ENCODE measurements around the gene MAU2. TPM values are rescaled to one million over a fixed set of nuclear protein-coding genes. Genes with fewer than 3 reads are reported as not detected.

The MAU2 gene
- total and polyA plus RNA-seq, 2 experiments from 2014 or later, result 18.9 to 62.2 TPM

DNA sequence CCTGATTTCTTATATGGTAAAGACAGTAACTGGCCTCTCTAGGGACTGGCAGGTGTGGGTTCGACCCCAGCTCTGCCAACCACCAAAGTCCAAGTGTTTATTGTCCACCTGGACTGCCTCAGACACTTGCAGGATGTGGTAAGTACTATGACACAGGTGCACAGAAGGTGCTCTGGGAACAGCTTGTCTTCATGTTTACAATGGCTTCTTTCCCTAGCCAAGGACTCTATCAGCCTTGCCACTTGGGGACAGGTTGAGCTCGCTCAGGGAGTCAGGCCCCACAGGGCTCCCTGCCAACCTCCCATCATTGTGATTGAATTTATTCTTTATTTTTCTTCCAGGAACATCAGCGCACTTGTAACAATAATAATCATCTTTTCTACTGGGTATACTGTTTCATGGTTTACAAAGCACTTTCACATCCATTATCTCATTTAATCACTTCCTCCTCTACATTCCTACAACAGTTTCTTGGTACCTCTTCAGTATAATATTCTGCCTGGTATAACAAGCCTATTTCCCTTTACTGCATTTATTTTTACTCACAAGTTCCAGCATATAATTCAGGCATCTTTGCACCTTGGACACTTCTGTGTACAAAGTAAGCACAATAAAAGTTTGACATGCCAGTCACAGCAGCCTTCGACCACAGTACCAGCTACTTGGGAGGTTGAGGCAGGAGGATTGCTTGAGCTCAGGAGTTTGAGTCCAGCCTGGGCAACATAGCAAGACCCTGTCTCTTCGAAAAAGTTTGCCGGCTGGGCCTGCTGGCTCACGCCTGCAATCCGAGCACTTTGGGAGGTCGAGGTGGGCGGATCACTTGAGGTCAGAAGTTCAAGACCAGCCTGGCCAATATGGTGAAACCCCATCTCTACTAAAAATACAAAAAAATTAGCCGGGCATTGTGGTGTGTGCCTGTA is 60.6 kb downstream of the MAU2 start:
- Mint-ChIP-seq H3K27me3 (ENCODE audit: insufficient read depth, low read depth, poor library complexity) (peaks cover 30% of the 10 kb centered on the region), H3K36me3 (ENCODE audit: low read depth) (no peaks in the 10 kb centered on the region), H3K27ac (no peak overlapping the region), H3K9me3 (peaks cover 16% of the 10 kb centered on the region; the same call in 2 of the 3 replicates), H3K4me3 (no peak overlapping the region), H3K4me1 (peaks cover 17% of the 10 kb centered on the region)
- H3K4me3 ChIP-seq, result no peak overlapping the region
- no peak overlapping the region for H2AFZ ChIP-seq
- peaks cover 12% of the 10 kb centered on the region; the same call in 1 of the 2 replicates for H3K4me1 ChIP-seq (ENCODE audit: insufficient read depth)
- DNase-seq (ENCODE audit: low spot score), result no peak
- TF ChIP-seq, protein P1, sequence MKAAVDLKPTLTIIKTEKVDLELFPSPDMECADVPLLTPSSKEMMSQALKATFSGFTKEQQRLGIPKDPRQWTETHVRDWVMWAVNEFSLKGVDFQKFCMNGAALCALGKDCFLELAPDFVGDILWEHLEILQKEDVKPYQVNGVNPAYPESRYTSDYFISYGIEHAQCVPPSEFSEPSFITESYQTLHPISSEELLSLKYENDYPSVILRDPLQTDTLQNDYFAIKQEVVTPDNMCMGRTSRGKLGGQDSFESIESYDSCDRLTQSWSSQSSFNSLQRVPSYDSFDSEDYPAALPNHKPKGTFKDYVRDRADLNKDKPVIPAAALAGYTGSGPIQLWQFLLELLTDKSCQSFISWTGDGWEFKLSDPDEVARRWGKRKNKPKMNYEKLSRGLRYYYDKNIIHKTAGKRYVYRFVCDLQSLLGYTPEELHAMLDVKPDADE (IDR thresholded peaks at IDR 0.05), result no peak
- TF ChIP-seq, protein P2, sequence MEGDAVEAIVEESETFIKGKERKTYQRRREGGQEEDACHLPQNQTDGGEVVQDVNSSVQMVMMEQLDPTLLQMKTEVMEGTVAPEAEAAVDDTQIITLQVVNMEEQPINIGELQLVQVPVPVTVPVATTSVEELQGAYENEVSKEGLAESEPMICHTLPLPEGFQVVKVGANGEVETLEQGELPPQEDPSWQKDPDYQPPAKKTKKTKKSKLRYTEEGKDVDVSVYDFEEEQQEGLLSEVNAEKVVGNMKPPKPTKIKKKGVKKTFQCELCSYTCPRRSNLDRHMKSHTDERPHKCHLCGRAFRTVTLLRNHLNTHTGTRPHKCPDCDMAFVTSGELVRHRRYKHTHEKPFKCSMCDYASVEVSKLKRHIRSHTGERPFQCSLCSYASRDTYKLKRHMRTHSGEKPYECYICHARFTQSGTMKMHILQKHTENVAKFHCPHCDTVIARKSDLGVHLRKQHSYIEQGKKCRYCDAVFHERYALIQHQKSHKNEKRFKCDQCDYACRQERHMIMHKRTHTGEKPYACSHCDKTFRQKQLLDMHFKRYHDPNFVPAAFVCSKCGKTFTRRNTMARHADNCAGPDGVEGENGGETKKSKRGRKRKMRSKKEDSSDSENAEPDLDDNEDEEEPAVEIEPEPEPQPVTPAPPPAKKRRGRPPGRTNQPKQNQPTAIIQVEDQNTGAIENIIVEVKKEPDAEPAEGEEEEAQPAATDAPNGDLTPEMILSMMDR (conservative IDR thresholded peaks at IDR 0.05; ENCODE audit: low read depth in 2 of 2), result no peak
- ATAC-seq, result no peak
- H3F3A ChIP-seq (replicated peaks; ENCODE audit: low read depth), result peaks cover 2% of the 10 kb centered on the region; the same call in 1 of the 2 replicates
- H3K27ac ChIP-seq (ENCODE audit: low read depth), result no peak overlapping the region
- H3K27me3 ChIP-seq (ENCODE audit: insufficient read depth), result peaks cover 9% of the 10 kb centered on the region; the same call in 1 of the 2 replicates
- H3K79me2 ChIP-seq (replicated peaks; ENCODE audit: insufficient read depth), result peaks cover 8% of the 10 kb centered on the region
- H3K36me3 ChIP-seq (ENCODE audit: insufficient read depth), result no peaks in the 10 kb centered on the region
- H3K9me2 ChIP-seq (ENCODE audit: insufficient read depth), result 0 out of 2 replicates have a peak, but pooled peaks cover 7% of the 10 kb centered on the region
- H3K4me2 ChIP-seq, result no peak overlapping the region
- no peaks in the 10 kb centered on the region for H4K20me1 ChIP-seq (replicated peaks; ENCODE audit: insufficient read depth)

DNA sequence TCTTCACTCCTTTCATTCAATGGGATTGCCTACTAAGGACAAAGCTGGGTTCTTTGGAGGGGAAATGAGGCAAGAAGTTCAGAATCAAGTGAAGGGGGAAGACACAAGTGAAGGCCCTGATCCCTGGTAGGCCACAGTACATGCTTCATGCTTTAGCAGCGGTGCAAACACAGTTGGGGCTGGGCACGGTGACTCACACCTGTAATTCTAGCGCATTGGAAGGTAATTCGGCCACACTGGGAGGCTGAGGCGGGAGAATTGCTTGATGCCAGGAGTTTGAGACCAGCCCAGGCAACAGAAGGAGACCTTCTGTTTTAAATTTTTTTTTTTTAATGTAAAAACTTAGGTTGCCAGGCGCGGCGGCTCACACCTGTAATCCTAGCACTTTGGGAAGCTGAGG is 61.5 kb downstream of the MAU2 start:
- Mint-ChIP-seq H3K4me3 (no peak overlapping the region; the same call in 2 of the 3 replicates), H3K27ac (0 out of 2 replicates have a peak overlapping the region, but pooled peaks have one; percentile 53)

DNA sequence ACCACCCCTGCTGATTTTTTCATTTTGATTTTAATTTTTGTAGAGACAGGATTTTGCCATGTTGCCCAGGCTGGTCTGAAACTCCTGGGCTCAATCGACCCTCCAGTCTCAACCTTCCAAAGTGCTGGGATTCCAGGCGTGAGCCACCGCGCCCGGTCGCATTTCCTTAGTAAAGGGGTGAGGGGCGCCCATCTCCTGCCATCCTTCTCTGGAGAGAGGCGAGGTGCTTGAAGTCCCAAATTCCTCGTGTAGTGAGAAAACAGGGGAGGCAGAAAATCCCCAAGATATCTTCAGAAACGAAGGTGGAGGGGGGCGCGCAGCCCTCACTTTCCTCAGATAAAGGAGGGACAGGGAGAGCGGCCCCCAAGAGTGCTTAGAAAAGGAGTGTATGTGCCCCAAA is 63.9 kb downstream of the MAU2 start:
- Histone ChIP-seq H3K27me3 (ENCODE audit: insufficient read depth) (peaks cover 9% of the 10 kb centered on the region; the same call in 1 of the 2 replicates), H3K4me3 (peak overlapping the region; percentile 74), H4K20me1 (replicated peaks; ENCODE audit: insufficient read depth) (no peaks in the 10 kb centered on the region; the same call in 1 of the 2 replicates), H3K36me3 (ENCODE audit: insufficient read depth) (no peaks in the 10 kb centered on the region), H3K4me1 (ENCODE audit: insufficient read depth) (peaks cover 32% of the 10 kb centered on the region), H3K79me2 (replicated peaks; ENCODE audit: insufficient read depth) (peaks cover 39% of the 10 kb centered on the region), H3K4me2 (peak overlapping the region; percentile 97), H3K27ac (ENCODE audit: low read depth) (peak overlapping the region; percentile 92), H3K9me2 (ENCODE audit: insufficient read depth) (0 out of 2 replicates have a peak, but pooled peaks cover 7% of the 10 kb centered on the region), H2AFZ (peak overlapping the region; percentile 78; the same call in 1 of the 2 replicates), H3F3A (replicated peaks; ENCODE audit: low read depth) (peaks cover 7% of the 10 kb centered on the region)
- Mint-ChIP-seq H3K9me3 (peaks cover 16% of the 10 kb centered on the region; the same call in 2 of the 3 replicates), H3K4me3 (peak overlapping the region; percentile 70), H3K36me3 (ENCODE audit: low read depth) (no peaks in the 10 kb centered on the region), H3K4me1 (peaks cover 35% of the 10 kb centered on the region), H3K27me3 (ENCODE audit: insufficient read depth, low read depth, poor library complexity) (peaks cover 29% of the 10 kb centered on the region), H3K27ac (no peak overlapping the region; the same call in 1 of the 2 replicates)
- ATAC-seq (no peak), DNase-seq (ENCODE audit: low spot score) (peak; percentile 43)
- TF ChIP-seq CREB1 (CRISPR knock-in tag; IDR thresholded peaks at IDR 0.05; ENCODE audit: low read depth) (no peak), EZH2 (IDR thresholded peaks at IDR 0.05; ENCODE audit: low read depth, unreplicated experiment) (no peak), ZNF114 (CRISPR knock-in tag; IDR thresholded peaks at IDR 0.05) (no peak), EZH2phosphoT487 (IDR thresholded peaks at IDR 0.05; ENCODE audit: unreplicated experiment) (no peak), STAT1 (IDR thresholded peaks at IDR 0.05; ENCODE audit: unreplicated experiment) (no peak)
- TF ChIP-seq, protein P3, sequence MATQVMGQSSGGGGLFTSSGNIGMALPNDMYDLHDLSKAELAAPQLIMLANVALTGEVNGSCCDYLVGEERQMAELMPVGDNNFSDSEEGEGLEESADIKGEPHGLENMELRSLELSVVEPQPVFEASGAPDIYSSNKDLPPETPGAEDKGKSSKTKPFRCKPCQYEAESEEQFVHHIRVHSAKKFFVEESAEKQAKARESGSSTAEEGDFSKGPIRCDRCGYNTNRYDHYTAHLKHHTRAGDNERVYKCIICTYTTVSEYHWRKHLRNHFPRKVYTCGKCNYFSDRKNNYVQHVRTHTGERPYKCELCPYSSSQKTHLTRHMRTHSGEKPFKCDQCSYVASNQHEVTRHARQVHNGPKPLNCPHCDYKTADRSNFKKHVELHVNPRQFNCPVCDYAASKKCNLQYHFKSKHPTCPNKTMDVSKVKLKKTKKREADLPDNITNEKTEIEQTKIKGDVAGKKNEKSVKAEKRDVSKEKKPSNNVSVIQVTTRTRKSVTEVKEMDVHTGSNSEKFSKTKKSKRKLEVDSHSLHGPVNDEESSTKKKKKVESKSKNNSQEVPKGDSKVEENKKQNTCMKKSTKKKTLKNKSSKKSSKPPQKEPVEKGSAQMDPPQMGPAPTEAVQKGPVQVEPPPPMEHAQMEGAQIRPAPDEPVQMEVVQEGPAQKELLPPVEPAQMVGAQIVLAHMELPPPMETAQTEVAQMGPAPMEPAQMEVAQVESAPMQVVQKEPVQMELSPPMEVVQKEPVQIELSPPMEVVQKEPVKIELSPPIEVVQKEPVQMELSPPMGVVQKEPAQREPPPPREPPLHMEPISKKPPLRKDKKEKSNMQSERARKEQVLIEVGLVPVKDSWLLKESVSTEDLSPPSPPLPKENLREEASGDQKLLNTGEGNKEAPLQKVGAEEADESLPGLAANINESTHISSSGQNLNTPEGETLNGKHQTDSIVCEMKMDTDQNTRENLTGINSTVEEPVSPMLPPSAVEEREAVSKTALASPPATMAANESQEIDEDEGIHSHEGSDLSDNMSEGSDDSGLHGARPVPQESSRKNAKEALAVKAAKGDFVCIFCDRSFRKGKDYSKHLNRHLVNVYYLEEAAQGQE (IDR thresholded peaks at IDR 0.05; ENCODE audit: unreplicated experiment), result no peak
- TF ChIP-seq, protein P1 (IDR thresholded peaks at IDR 0.05), result no peak

More for the DNA sequence above, 61.5 kb downstream of the MAU2 start:
- H3K4me1 ChIP-seq (ENCODE audit: insufficient read depth), result peaks cover 19% of the 10 kb centered on the region
- no peak overlapping the region for H3K4me2 ChIP-seq
- H3K27me3 ChIP-seq (ENCODE audit: insufficient read depth), result peaks cover 9% of the 10 kb centered on the region; the same call in 1 of the 2 replicates
- H3K36me3 ChIP-seq (ENCODE audit: insufficient read depth), result no peaks in the 10 kb centered on the region
- TF ChIP-seq CREB1 (CRISPR knock-in tag; IDR thresholded peaks at IDR 0.05; ENCODE audit: low read depth) (no peak), EZH2 (IDR thresholded peaks at IDR 0.05; ENCODE audit: low read depth, unreplicated experiment) (no peak)
- 0 out of 2 replicates have a peak, but pooled peaks cover 7% of the 10 kb centered on the region for H3K9me2 ChIP-seq (ENCODE audit: insufficient read depth)
- H3K79me2 ChIP-seq (replicated peaks; ENCODE audit: insufficient read depth), result peaks cover 15% of the 10 kb centered on the region
- Mint-ChIP-seq H3K27me3 (ENCODE audit: insufficient read depth, low read depth, poor library complexity) (peaks cover 32% of the 10 kb centered on the region), H3K4me1 (peaks cover 22% of the 10 kb centered on the region), H3K9me3 (peaks cover 16% of the 10 kb centered on the region; the same call in 2 of the 3 replicates), H3K36me3 (ENCODE audit: low read depth) (no peaks in the 10 kb centered on the region)
- DNase-seq (ENCODE audit: low spot score) (no peak), ATAC-seq (no peak)
- no peaks in the 10 kb centered on the region; the same call in 1 of the 2 replicates for H4K20me1 ChIP-seq (replicated peaks; ENCODE audit: insufficient read depth)
- no peak overlapping the region for H2AFZ ChIP-seq
- H3K4me3 ChIP-seq, result no peak overlapping the region
- H3F3A ChIP-seq (replicated peaks; ENCODE audit: low read depth), result peaks cover 4% of the 10 kb centered on the region; the same call in 1 of the 2 replicates
- no peak overlapping the region for H3K27ac ChIP-seq (ENCODE audit: low read depth)
